ENCODE measurements around the gene IP6K3.

Gene IP6K3

DNA sequence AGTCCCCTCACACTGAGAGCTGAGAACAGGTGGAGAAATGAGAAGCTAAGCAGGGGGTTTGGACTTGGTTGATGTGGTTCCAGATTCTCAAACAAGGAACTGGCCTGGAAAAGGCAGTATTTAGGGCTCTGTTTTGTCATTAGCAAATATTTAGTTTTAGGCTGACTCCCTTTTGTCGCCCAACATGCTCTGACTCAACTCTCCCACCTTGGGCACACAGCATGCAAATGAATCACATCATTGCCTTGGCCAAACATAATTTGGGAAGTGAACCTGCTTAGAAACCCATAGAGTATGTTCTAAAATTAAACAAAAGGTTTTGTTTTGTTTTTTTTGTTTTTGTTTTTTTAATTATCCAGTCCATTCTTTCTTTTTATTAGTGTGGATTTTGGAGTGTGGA lies 25.7 kb downstream of the IP6K3 start:
- H3K4me3 ChIP-seq (ENCODE audit: low read depth, low read length) = no peak overlapping the region
- TF ChIP-seq, protein P1, sequence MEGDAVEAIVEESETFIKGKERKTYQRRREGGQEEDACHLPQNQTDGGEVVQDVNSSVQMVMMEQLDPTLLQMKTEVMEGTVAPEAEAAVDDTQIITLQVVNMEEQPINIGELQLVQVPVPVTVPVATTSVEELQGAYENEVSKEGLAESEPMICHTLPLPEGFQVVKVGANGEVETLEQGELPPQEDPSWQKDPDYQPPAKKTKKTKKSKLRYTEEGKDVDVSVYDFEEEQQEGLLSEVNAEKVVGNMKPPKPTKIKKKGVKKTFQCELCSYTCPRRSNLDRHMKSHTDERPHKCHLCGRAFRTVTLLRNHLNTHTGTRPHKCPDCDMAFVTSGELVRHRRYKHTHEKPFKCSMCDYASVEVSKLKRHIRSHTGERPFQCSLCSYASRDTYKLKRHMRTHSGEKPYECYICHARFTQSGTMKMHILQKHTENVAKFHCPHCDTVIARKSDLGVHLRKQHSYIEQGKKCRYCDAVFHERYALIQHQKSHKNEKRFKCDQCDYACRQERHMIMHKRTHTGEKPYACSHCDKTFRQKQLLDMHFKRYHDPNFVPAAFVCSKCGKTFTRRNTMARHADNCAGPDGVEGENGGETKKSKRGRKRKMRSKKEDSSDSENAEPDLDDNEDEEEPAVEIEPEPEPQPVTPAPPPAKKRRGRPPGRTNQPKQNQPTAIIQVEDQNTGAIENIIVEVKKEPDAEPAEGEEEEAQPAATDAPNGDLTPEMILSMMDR (IDR thresholded peaks at IDR 0.05; ENCODE audit: low read depth, low read length) = no peak
- in situ Hi-C loops (cut with HindIII; ENCODE audit: low sequenced_read_pairs) = no loop called here
- DNase-seq (ENCODE audit: low read depth, low spot score) = no peak

DNA sequence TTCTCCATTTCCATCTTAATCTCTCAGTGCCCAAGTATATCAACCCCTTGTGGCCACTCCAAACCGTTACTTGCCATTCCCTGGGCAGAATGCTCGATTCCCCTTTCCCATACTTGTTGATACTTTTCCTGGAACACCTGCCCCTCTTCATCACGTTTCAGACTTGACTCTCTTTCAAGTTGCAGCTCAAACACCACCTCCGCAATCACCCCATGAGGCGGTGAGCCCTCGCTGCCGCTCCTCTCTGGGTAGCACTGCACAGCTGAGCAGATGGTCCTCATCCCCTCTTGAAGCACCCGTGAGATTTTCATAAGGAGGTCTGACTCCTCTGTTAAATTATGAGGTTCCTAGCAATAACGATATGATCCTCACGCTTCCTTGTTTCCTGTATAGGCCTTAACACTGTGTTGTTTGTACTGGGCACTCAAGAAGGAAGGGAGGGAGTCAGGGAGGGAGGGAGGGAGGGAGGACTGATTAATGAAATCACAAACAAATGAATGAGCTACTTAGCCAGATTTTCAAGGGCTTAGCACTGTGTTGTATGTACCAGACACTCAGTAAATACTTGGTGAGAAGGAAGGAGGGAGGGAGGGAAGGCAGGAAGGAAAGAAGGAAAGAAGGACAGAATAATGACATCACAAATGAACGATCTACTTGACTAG lies 27.2 kb downstream of the IP6K3 start:
- no peak overlapping the region for H3K4me3 ChIP-seq (ENCODE audit: low read depth, low read length)
- TF ChIP-seq, protein P1 (IDR thresholded peaks at IDR 0.05; ENCODE audit: low read depth, low read length) = no peak
- DNase-seq (ENCODE audit: low read depth, low spot score) = no peak
- in situ Hi-C loops (cut with HindIII; ENCODE audit: low sequenced_read_pairs) = no loop called here

DNA sequence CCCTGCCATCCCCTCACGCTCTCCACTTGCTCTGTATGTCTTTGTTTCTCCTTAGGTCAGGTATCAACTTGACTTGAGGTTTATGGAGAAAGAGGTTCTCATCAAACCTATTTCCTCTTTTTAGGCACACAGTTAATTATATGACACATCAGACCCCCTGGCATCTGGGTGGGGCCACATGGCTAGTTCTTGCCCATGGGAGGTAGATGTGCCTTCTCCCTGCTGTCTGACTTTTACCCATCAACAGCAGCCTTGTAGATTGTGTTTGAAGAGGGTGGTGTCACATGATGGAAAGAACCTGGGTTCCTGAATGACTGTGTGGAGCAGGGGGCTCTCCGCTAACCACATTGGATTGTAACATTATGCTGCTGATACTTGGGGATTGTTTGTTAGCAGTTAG lies 28.0 kb downstream of the IP6K3 start:
- H3K4me3 ChIP-seq (ENCODE audit: low read depth, low read length) = no peak overlapping the region
- TF ChIP-seq, protein P1 (IDR thresholded peaks at IDR 0.05; ENCODE audit: low read depth, low read length) = no peak
- DNase-seq (ENCODE audit: low read depth, low spot score) = no peak
- in situ Hi-C loops (cut with HindIII; ENCODE audit: low sequenced_read_pairs) = no loop called here

DNA sequence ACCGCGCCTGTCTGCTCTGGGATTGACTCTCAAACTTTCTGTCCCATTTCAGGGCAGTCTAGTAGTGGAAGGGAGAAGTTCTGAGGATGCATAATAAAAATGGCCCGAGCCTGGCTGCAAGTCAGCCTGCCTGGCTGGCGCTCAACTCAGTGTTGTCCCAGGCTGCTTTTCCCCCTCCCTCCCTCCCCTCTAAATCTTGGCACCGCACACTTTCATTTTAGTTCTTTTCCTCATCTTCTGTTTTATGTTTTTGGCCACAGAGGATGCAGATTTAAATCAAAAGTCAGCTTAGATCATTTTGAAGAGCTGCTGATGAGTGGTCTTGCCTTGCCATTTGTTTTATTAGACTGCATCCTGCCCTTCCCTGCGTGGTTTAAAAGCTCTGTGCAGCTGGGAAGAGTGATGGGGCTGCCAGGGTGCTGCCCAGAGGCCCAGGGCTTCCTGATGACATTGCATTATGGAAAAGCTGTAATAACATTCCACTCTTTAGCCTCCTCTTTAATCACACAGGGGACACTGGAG lies 28.7 kb downstream of the IP6K3 start:
- no peak overlapping the region for H3K4me3 ChIP-seq (ENCODE audit: low read depth, low read length)
- DNase-seq (ENCODE audit: low read depth, low spot score) = no peak
- TF ChIP-seq, protein P1 (IDR thresholded peaks at IDR 0.05; ENCODE audit: low read depth, low read length) = no peak
- in situ Hi-C loops (cut with HindIII; ENCODE audit: low sequenced_read_pairs) = no loop called here

DNA sequence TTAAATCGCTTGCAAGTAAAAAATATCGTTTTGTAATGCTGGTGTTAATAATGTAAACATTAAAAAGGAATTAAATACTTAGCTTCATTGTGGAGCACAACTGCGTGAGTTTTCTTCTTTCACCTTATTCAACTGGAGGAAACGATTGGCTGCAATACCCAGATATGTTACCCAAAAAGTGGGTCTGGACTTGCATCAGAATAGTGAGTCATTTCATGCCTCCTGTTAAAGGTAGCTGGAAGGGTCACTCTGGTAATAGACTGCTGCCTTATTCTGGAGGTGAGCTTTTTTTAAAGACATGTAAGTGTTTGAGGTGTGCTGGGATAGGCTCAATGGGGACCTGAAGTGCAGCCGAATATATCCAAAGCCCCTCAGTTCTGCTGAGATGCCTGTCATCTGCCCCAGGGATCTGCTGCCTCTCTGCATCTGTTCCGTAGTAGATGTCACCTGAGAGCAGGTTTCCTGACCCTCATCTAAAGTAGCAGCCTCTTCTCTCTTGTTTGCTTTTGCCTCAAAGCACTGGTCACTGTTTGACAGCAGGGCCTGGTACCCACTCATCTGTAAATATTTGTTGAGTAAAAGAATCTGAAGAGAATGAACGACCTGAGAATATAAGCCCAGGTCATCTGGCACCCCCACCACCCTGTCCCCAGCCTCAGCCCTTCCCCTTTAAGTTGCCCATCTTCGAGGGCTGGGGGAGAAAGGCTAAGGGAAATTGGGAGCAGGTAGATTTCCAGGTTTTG lies 29.6 kb downstream of the IP6K3 start:
- TF ChIP-seq, protein P1 (IDR thresholded peaks at IDR 0.05; ENCODE audit: low read depth, low read length) = no peak

DNA sequence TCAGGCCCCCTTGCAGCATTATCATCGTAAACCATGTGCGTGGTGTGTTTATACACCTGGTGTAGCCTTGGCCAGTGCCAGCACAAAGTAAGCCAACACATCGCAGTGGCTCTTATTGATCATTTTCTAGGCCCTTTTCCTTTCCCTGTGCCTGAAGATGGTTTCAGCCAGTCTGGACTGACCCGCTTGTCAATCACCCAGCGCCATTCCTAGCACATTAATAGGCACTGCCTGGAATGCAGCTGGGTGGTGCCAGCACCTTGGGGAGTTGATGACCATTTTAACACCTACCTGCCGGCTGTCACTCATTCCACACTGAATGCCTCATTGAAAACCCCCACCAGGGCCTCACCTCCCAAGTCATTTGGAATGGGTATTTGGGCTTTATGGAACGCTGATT lies 30.3 kb downstream of the IP6K3 start:
- DNase-seq (ENCODE audit: low read depth, low spot score) = no peak
- TF ChIP-seq, protein P1 (IDR thresholded peaks at IDR 0.05; ENCODE audit: low read depth, low read length) = no peak

More for the DNA sequence above, 29.6 kb downstream of the IP6K3 start:
- no peak for DNase-seq (ENCODE audit: low read depth, low spot score)
- in situ Hi-C loops (cut with HindIII; ENCODE audit: low sequenced_read_pairs) = no loop called here
- H3K4me3 ChIP-seq (ENCODE audit: low read depth, low read length) = no peak overlapping the region

More for the DNA sequence above, 30.3 kb downstream of the IP6K3 start:
- H3K4me3 ChIP-seq (ENCODE audit: low read depth, low read length) = no peak overlapping the region
- in situ Hi-C loops (cut with HindIII; ENCODE audit: low sequenced_read_pairs) = no loop called here
